Caco-2 (cell line): ENCODE measurements around the gene RNF175. TPM values are rescaled to one million over a fixed set of nuclear protein-coding genes. Genes with fewer than 3 reads are reported as not detected.

Source experiments
- BruUV-seq: library from RNA; stranded (reverse); fragments of 400-500 nt; replicated peaks from 2 replicates; lab custom pipeline; 2021; lab: Mats Ljungman, UMichigan
- CTCF ChIA-PET: fragments of 300-600 bp; sonication (Branson Sonifier 250); formaldehyde crosslinking; loops from one replicate; lab custom pipeline; 2022; ENCODE audit warnings: antibody characterized with exemption; lab: Charles Lee
- POLR2A ChIA-PET: fragments of 300-600 bp; sonication (Branson Sonifier 250); formaldehyde crosslinking; loops from one replicate; lab custom pipeline; 2022; ENCODE audit warnings: antibody characterized with exemption; lab: Charles Lee
- DNase-seq, 2 experiments: peaks; one replicate each; pipeline versions ENCODE4 v3.0.0 to v3.0.0-alpha.2; 2020 to 2022
- H3K27me3 ChIP-seq: replicated peaks from 2 replicates; pipeline ENCODE4 v1.6.0; 2011; ENCODE audit warnings: low read length; ENCODE audit not compliant: control insufficient read depth, insufficient read depth
- H3K36me3 ChIP-seq: 2 replicates; pipeline ENCODE4 v1.5.1; 2011; ENCODE audit warnings: low read length; ENCODE audit not compliant: control insufficient read depth, insufficient read depth
- H3K4me1 ChIP-seq: fragments of 250-450 bp; sonication (Bioruptor Pico); 2 replicates; pipeline ENCODE4 v1.5.1; 2020; ENCODE audit warnings: mild to moderate bottlenecking
- H3K4me3 ChIP-seq: 2 replicates; pipeline ENCODE4 v1.5.1; 2011; ENCODE audit warnings: low read depth, mild to moderate bottlenecking, control low read depth, low read length
- H3K9me3 ChIP-seq: fragments of 250-450 bp; sonication (Bioruptor Pico); 2 replicates; pipeline ENCODE4 v1.5.1; 2020; ENCODE audit warnings: mild to moderate bottlenecking, moderate library complexity
- H3K27ac Mint-ChIP-seq: one replicate; pipeline ENCODE4 v1.8.0; 2022; ENCODE audit warnings: mixed read lengths; ENCODE audit not compliant: unreplicated experiment
- H3K27me3 Mint-ChIP-seq: one replicate; pipeline ENCODE4 v1.8.0; 2022; ENCODE audit warnings: mixed read lengths; ENCODE audit not compliant: insufficient read depth, unreplicated experiment
- H3K36me3 Mint-ChIP-seq: one replicate; pipeline ENCODE4 v1.8.0; 2022; ENCODE audit warnings: mild to moderate bottlenecking, mixed read lengths; ENCODE audit not compliant: insufficient read depth, unreplicated experiment
- H3K4me1 Mint-ChIP-seq: one replicate; pipeline ENCODE4 v1.8.0; 2022; ENCODE audit warnings: low read depth, mixed read lengths; ENCODE audit not compliant: unreplicated experiment
- H3K4me3 Mint-ChIP-seq: one replicate; pipeline ENCODE4 v1.8.0; 2022; ENCODE audit warnings: mild to moderate bottlenecking, moderate library complexity, mixed read lengths; ENCODE audit not compliant: unreplicated experiment
- H3K9me3 Mint-ChIP-seq: one replicate; pipeline ENCODE4 v1.8.0; 2022; ENCODE audit warnings: mixed read lengths; ENCODE audit not compliant: unreplicated experiment
- CTCF ChIP-seq, 2 experiments: fragments of 200-600 bp in 1 of 2; IDR thresholded peaks; 1 replicate in 1 of 2; 2 replicates in 1 of 2; pipeline versions ENCODE4 v1.5.1 to v1.8.0; 2011 to 2022; ENCODE audit warnings: antibody characterized with exemption in 1 of 2, control low read depth in 1 of 2, inconsistent platforms in 1 of 2, low read depth in 1 of 2, low read length in 1 of 2, mild to moderate bottlenecking in 1 of 2, moderate library complexity in 1 of 2; ENCODE audit not compliant: insufficient read depth in 1 of 2, severe bottlenecking in 1 of 2, unreplicated experiment in 1 of 2
- intact Hi-C: fragments of 100-400 bp; cut with micrococcal nuclease; formaldehyde crosslinking; loops from one replicate; pipeline ENCODE4 v1.10.0; 2022; ENCODE audit not compliant: unreplicated experiment
- total RNA-seq: library from RNA; stranded (reverse); gene quantifications from 2 replicates; pipeline ENCODE4 v1.2.3, GENCODE V29; 2022

RNF175 gene
- total RNA-seq, 1 experiment from 2014 or later, result not detected

- H3K9me3 ChIP-seq, result no peaks in the 10 kb centered on the region
- H3K4me3 ChIP-seq, result no peak overlapping the region
- H3K9me3 Mint-ChIP-seq, result no peaks in the 10 kb centered on the region
- H3K27me3 Mint-ChIP-seq, result peaks cover 2% of the 10 kb centered on the region
- H3K27ac Mint-ChIP-seq, result no peak overlapping the region
- no peaks in the 10 kb centered on the region for H3K4me1 ChIP-seq
- DNase-seq, result no peak
- H3K4me1 Mint-ChIP-seq, result no peaks in the 10 kb centered on the region
- no TSS peak for BruUV-seq
- no peak for TF ChIP-seq CTCF (IDR thresholded peaks at IDR 0.05; ENCODE audit: insufficient read depth in 1 of 2, low read depth in 1 of 2, low read length in 1 of 2, severe bottlenecking in 1 of 2, unreplicated experiment in 1 of 2)
- H3K36me3 ChIP-seq, result no peaks in the 10 kb centered on the region
- intact Hi-C loops, result no loop called here
- ChIA-PET CTCF (no interaction called here), POLR2A (no interaction called here)
- no peak overlapping the region for H3K4me3 Mint-ChIP-seq
- H3K27me3 ChIP-seq, result no peaks in the 10 kb centered on the region
- no peaks in the 10 kb centered on the region for H3K36me3 Mint-ChIP-seq
Measured at GRCh38 chr4:153748378-153748777, 11.4 kb downstream of the RNF175 start.

- CTCF ChIA-PET, result no interaction called here
- no TSS peak for BruUV-seq
Measured at GRCh38 chr4:153747406-153747955, 12.3 kb downstream of the RNF175 start.

GRCh38 chr4:153745651-153746050 lies 14.2 kb downstream of the RNF175 start:
- H3K36me3 Mint-ChIP-seq, result no peaks in the 10 kb centered on the region
- CTCF ChIA-PET, result no interaction called here
- intact Hi-C loops, result no loop called here
- no peak for DNase-seq
- H3K4me3 Mint-ChIP-seq, result no peak overlapping the region
- H3K4me1 ChIP-seq, result no peaks in the 10 kb centered on the region
- H3K27me3 Mint-ChIP-seq, result peaks cover under 1% of the 10 kb centered on the region
- H3K27me3 ChIP-seq, result no peaks in the 10 kb centered on the region
- POLR2A ChIA-PET, result no interaction called here
- no peaks in the 10 kb centered on the region for H3K4me1 Mint-ChIP-seq
- TF ChIP-seq CTCF (IDR thresholded peaks at IDR 0.05; ENCODE audit: insufficient read depth in 1 of 2, low read depth in 1 of 2, low read length in 1 of 2, severe bottlenecking in 1 of 2, unreplicated experiment in 1 of 2), result no peak
- no TSS peak for BruUV-seq
- no peak overlapping the region for H3K27ac Mint-ChIP-seq
- no peak overlapping the region for H3K4me3 ChIP-seq
- H3K9me3 Mint-ChIP-seq, result peaks cover 4% of the 10 kb centered on the region
- no peaks in the 10 kb centered on the region; the same call in 1 of the 2 replicates for H3K9me3 ChIP-seq
- no peaks in the 10 kb centered on the region for H3K36me3 ChIP-seq

More at GRCh38 chr4:153747406-153747955, 12.3 kb downstream of the RNF175 start:
- H3K4me1 Mint-ChIP-seq, result no peaks in the 10 kb centered on the region
- DNase-seq, result no peak
- no peak overlapping the region for H3K4me3 Mint-ChIP-seq
- H3K36me3 Mint-ChIP-seq, result no peaks in the 10 kb centered on the region
- H3K4me3 ChIP-seq, result no peak overlapping the region
- H3K9me3 Mint-ChIP-seq, result no peaks in the 10 kb centered on the region
- peaks cover 2% of the 10 kb centered on the region for H3K27me3 Mint-ChIP-seq
- H3K9me3 ChIP-seq, result no peaks in the 10 kb centered on the region
- no peak overlapping the region for H3K27ac Mint-ChIP-seq
- H3K36me3 ChIP-seq, result no peaks in the 10 kb centered on the region
- POLR2A ChIA-PET, result no interaction called here
- no peaks in the 10 kb centered on the region for H3K27me3 ChIP-seq
- no peaks in the 10 kb centered on the region for H3K4me1 ChIP-seq
- intact Hi-C loops, result no loop called here
- TF ChIP-seq CTCF (IDR thresholded peaks at IDR 0.05; ENCODE audit: insufficient read depth in 1 of 2, low read depth in 1 of 2, low read length in 1 of 2, severe bottlenecking in 1 of 2, unreplicated experiment in 1 of 2), result no peak
